WTC11 (cell line): Measurements from ENCODE around the gene SPRR1A.
"Not testable (repeated sequence)": the region's sequence is repeated elsewhere in the genome, so short reads cannot be mapped to it uniquely, and the experiment has no call there.

ENCODE experiments used
- ATF3 ChIP-seq: sonication (generic); formaldehyde crosslinking; conservative IDR thresholded peaks from 2 replicates; pipeline ENCODE4 v1.8.1; 2022; ENCODE audit warnings: mild to moderate bottlenecking, missing genetic modification reagents
- E2F4 ChIP-seq: sonication (generic); formaldehyde crosslinking; IDR thresholded peaks from 2 replicates; pipeline ENCODE4 v1.8.1; 2022; ENCODE audit warnings: low read depth, mild to moderate bottlenecking, moderate library complexity, missing genetic modification reagents, borderline replicate concordance
- JUN ChIP-seq: sonication (generic); formaldehyde crosslinking; IDR thresholded peaks from 2 replicates; pipeline ENCODE4 v1.8.0; 2023; ENCODE audit warnings: mild to moderate bottlenecking, missing genetic modification reagents
- TCF7 ChIP-seq: sonication (generic); formaldehyde crosslinking; IDR thresholded peaks from 2 replicates; pipeline ENCODE4 v1.8.0; 2022; ENCODE audit warnings: mild to moderate bottlenecking, low read depth, missing genetic modification reagents, moderate library complexity
- TEAD4 ChIP-seq: sonication (generic); formaldehyde crosslinking; IDR thresholded peaks from 2 replicates; pipeline ENCODE4 v1.8.0; 2022; ENCODE audit warnings: mild to moderate bottlenecking, missing genetic modification reagents
- TF ChIP-seq, protein P1 (sequence below): fragments of 200-600 bp; IDR thresholded peaks from 2 replicates; pipeline ENCODE4 v1.8.0; 2022; ENCODE audit warnings: antibody characterized with exemption

DNA sequence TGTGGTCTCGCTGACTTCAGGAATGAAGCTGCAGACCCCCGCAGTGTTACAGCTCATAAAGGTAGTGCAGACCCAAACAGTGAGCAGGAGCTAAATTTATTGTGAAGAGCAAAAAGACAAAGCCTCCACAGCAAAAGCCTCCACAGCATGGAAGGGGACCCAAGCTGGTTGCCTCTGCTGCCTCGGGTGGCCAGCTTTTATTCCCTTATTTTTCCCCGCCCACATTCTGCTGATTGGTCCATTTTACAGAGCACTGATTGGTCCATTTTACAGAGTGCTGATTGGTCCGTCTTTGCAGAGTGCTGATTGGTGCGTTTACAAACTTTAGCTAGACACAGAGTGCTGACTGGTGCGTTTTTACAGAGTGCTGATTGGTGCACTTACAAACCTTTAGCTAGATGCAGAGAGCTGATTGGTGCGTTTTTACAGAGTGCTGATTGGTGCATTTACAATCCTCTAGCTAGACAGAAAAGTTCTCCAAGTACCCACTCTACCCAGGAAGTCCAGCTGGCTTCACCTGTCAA, 27.4 kb downstream of the SPRR1A start:
- TF ChIP-seq, protein P1, sequence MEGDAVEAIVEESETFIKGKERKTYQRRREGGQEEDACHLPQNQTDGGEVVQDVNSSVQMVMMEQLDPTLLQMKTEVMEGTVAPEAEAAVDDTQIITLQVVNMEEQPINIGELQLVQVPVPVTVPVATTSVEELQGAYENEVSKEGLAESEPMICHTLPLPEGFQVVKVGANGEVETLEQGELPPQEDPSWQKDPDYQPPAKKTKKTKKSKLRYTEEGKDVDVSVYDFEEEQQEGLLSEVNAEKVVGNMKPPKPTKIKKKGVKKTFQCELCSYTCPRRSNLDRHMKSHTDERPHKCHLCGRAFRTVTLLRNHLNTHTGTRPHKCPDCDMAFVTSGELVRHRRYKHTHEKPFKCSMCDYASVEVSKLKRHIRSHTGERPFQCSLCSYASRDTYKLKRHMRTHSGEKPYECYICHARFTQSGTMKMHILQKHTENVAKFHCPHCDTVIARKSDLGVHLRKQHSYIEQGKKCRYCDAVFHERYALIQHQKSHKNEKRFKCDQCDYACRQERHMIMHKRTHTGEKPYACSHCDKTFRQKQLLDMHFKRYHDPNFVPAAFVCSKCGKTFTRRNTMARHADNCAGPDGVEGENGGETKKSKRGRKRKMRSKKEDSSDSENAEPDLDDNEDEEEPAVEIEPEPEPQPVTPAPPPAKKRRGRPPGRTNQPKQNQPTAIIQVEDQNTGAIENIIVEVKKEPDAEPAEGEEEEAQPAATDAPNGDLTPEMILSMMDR, result not testable (repeated sequence)
- TF ChIP-seq JUN; ATF3 (CRISPR knock-in tag); TCF7 (CRISPR knock-in tag); E2F4 (CRISPR knock-in tag); TEAD4 (CRISPR knock-in tag): not testable (repeated sequence)
